LNCaP clone FGC (cell line): ENCODE results near the gene SRCIN1.

Source experiments
- DNase-seq: peaks from one replicate; pipeline ENCODE4 v3.0.0-alpha.2; 2011; ENCODE audit warnings: low read depth
- H3K4me3 ChIP-seq: 2 replicates; pipeline ENCODE4 v1.5.1; 2011; ENCODE audit warnings: mild to moderate bottlenecking, low read depth, low read length, control low read depth
- TF ChIP-seq, protein P1 (sequence below): IDR thresholded peaks from 2 replicates; pipeline ENCODE4 v1.5.1; 2012; ENCODE audit warnings: mild to moderate bottlenecking; ENCODE audit not compliant: control insufficient read depth, insufficient read depth; ENCODE audit errors: extremely low read depth

Gene SRCIN1

DNA sequence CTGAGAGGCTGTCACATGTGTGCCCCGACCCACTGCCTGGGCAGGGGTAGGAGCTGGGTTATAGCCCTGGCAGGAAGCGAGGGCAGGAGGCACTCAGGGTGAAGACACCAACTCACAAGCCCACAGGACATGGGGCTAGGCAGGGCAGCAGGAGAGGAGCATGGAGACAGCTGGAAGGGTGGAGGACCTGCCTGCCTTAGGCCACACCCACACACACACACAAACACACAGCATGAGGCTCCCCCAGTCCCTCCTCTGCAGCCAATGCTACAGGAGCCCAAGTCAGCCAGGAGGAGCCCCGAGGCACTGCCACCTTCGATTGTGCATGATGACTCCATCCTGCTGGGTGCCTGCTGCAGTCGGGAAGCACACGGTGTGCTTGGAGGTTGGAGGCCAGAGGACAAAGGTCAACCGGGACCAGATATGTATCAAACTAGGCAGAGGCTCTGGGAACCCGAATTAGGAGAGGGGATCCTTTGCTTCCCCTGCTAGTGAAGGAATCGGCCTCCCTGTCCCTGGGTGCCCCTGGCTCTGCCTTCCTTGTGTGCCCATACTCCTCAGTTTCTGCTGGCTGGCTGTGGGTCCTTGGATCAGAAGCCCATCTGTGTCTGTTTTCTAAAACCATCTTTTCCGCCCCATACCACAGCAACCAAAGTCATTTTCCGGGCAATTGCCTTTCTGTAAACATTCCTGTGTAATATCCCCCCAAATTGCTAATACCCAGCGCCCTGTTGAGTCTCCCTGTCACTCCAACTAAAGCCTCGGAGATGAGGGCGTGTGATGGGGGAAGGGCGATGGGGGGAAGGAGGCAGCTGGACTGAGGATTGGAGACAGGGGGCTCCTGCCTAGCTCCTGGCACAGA, 20.5 kb downstream of the SRCIN1 start:
- TF ChIP-seq, protein P1, sequence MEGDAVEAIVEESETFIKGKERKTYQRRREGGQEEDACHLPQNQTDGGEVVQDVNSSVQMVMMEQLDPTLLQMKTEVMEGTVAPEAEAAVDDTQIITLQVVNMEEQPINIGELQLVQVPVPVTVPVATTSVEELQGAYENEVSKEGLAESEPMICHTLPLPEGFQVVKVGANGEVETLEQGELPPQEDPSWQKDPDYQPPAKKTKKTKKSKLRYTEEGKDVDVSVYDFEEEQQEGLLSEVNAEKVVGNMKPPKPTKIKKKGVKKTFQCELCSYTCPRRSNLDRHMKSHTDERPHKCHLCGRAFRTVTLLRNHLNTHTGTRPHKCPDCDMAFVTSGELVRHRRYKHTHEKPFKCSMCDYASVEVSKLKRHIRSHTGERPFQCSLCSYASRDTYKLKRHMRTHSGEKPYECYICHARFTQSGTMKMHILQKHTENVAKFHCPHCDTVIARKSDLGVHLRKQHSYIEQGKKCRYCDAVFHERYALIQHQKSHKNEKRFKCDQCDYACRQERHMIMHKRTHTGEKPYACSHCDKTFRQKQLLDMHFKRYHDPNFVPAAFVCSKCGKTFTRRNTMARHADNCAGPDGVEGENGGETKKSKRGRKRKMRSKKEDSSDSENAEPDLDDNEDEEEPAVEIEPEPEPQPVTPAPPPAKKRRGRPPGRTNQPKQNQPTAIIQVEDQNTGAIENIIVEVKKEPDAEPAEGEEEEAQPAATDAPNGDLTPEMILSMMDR, result no peak
- no peak for DNase-seq
- H3K4me3 ChIP-seq, result no peak overlapping the region

DNA sequence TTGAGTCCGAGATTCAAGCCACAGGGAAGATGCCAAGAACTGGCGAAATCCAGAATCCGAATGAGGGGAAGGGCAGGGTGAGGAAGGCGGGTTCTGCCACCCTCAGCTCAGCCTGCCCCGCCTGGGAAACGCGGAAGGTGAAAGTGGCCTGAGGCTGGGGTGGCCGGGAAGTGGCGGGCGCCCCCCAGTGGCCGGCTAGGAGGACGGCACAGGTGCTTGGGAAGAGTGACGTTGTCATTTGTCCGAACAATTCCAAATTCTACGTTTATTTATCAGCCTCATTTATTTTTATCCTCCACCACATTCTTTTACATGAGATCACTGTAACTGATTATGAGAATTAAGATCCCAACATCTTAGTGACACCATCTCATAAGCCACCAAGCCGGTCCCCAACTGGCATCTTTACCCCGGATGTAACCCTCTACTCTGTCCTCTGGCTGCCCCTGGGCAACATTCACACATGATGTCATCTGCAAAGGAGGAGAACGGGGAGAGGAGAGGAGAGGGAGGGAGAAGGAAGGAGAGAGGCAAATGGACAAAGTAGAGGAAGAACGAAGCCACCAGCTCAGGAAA, 21.3 kb downstream of the SRCIN1 start:
- peak; percentile 18 for DNase-seq
- 0 out of 2 replicates have a peak overlapping the region, but pooled peaks have one; percentile 3 for H3K4me3 ChIP-seq
- TF ChIP-seq, protein P1, result peak; percentile 93

DNA sequence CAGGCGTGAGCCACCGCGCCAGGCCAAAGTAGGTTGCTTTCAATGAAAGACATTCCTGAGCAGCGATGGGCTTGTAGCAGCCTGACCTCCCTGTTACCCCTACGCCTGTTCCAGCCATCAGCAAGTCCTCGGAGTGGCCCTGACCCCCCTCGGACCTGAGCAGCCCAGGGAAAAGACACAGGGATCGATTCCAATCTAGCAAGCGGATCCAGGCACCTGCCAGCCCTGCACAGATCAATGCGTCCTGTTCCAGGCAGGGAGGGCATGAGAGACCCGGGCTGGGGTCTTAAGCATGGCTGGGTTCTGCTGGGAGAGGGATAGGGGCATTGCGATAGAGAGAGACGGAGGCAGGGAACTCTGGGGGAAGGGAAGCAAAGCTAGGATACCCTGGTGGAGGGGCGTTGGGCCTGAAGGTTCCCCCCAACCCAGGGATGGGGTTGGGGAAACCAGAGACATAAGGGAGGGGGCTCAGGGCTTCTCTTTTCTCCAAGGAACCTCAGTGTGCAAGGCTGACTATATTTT, 21.9 kb downstream of the SRCIN1 start:
- TF ChIP-seq, protein P1, result no peak
- no peak overlapping the region for H3K4me3 ChIP-seq
- no peak for DNase-seq

DNA sequence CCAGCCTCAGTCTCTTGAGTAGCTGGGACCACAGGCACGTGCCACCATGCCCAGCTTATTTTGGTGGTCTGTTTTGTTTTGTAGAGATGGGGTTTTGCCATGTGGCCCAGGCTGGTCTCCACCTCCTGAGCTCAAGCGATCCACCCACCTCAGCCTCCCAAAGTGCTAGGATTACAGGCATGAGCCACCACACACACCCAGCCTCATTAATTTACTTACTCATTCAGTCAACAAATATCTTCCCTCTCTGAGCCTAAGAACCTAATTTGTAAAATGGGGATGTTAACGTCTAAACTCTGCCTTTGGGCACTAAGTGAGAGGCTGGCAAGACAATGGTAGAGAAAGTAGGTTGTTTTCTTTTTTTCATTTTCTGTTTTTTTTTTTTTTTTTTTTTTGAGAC, 22.6 kb downstream of the SRCIN1 start:
- no peak for DNase-seq
- TF ChIP-seq, protein P1, result no peak
- H3K4me3 ChIP-seq, result no peak overlapping the region

DNA sequence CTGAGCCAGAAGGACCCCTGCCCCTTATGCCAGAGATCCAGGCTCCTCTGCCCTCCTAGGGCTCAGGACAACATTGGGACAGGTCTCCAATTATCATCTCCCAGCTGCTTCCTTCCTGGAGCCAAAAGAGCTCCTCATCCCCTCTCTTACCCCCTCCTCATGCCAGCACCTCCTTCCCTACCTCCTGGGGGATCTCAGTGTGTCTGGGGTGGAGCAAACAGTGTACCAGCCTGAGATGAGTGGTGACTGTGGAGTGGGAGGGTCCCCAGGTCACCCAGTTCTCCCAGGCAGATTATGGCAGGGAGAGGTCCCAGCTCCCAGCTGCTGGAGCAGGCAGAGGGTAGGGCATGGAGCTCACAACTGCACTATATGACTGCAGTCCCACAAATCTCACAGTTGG, 23.7 kb downstream of the SRCIN1 start:
- DNase-seq, result no peak
- TF ChIP-seq, protein P1, result no peak
- H3K4me3 ChIP-seq, result no peak overlapping the region

DNA sequence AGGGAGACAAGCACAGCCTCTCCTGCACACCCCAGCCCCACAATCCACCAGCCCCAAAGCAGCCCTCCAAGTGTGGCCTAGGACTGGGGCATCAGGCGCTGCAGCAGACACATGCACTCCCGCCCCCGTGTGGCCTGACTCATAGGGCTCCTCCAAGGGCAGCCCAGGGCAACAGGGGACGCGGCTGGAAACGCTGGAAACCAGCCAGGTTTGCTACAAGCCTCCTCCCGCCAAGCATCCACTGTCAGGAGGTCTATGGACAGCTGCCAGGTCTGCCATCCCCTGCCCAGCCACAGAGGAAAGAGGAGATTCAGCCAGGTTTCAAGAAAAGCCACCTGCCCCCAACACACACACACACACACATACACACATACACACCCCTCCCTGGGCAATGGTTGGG, 25.8 kb downstream of the SRCIN1 start:
- no peak overlapping the region for H3K4me3 ChIP-seq
- no peak for DNase-seq
- TF ChIP-seq, protein P1, result no peak
